ENCODE measurements around the gene TRIM63. TPM values are rescaled to one million over a fixed set of nuclear protein-coding genes. Genes with fewer than 3 reads are reported as not detected.

The TRIM63 gene
- total RNA-seq, 1 donor from 2014 or later = not detected

DNA sequence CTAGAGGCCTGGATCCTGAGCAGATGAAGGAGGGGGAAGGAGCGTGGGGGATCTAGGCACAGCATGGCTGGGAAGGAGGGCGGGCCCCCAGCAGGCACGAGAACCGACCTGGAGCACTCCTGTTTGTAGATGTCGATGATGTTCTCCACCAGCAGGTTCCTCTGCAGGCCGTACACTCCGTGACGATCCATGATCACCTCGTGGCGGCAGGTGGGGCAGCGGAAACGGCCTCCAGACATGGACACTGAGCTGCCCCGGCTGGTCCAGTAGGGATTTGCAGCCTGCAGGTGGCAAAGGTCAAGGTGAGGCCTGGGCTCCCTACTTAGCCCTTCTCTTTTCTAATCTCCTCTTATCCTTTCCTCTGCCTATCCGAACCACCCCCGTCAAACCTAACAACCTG, 1.3 kb downstream of the TRIM63 start:
- Histone ChIP-seq H3K36me3 (no peaks in the 10 kb centered on the region), H3K9me3 (no peaks in the 10 kb centered on the region), H3K4me3 (peak overlapping the region in 1 of 2 donors; percentile 26), H3K27me3 (no peaks in the 10 kb centered on the region), H3K27ac (no peak overlapping the region), H3K4me1 (no peaks in the 10 kb centered on the region)
- intact Hi-C loops (cut with DNase I) = no loop called here
- DNase-seq (ENCODE audit: extremely low spot score in 2 of 2) = no peak
- TF ChIP-seq, protein P1, sequence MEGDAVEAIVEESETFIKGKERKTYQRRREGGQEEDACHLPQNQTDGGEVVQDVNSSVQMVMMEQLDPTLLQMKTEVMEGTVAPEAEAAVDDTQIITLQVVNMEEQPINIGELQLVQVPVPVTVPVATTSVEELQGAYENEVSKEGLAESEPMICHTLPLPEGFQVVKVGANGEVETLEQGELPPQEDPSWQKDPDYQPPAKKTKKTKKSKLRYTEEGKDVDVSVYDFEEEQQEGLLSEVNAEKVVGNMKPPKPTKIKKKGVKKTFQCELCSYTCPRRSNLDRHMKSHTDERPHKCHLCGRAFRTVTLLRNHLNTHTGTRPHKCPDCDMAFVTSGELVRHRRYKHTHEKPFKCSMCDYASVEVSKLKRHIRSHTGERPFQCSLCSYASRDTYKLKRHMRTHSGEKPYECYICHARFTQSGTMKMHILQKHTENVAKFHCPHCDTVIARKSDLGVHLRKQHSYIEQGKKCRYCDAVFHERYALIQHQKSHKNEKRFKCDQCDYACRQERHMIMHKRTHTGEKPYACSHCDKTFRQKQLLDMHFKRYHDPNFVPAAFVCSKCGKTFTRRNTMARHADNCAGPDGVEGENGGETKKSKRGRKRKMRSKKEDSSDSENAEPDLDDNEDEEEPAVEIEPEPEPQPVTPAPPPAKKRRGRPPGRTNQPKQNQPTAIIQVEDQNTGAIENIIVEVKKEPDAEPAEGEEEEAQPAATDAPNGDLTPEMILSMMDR (IDR thresholded peaks at IDR 0.05) = no peak
- TF ChIP-seq POLR2AphosphoS5 (IDR thresholded peaks at IDR 0.05; ENCODE audit: insufficient read depth in 1 of 2, low read depth in 1 of 2) = no peak
- no peak for TF ChIP-seq POLR2A (IDR thresholded peaks at IDR 0.05)

- Histone ChIP-seq H3K9me3 (no peaks in the 10 kb centered on the region), H3K36me3 (no peaks in the 10 kb centered on the region), H3K27me3 (no peaks in the 10 kb centered on the region), H3K4me1 (no peaks in the 10 kb centered on the region), H3K27ac (no peak overlapping the region), H3K4me3 (no peak overlapping the region)
- TF ChIP-seq POLR2A (IDR thresholded peaks at IDR 0.05) (no peak), POLR2AphosphoS5 (IDR thresholded peaks at IDR 0.05; ENCODE audit: insufficient read depth in 1 of 2, low read depth in 1 of 2) (no peak)
- TF ChIP-seq, protein P1 (IDR thresholded peaks at IDR 0.05) = no peak
- intact Hi-C loops (cut with DNase I) = no loop called here
- no peak for DNase-seq (ENCODE audit: extremely low spot score in 2 of 2)
Measured at GRCh38 chr1:26064553-26064952, 2.9 kb downstream of the TRIM63 start.

DNA sequence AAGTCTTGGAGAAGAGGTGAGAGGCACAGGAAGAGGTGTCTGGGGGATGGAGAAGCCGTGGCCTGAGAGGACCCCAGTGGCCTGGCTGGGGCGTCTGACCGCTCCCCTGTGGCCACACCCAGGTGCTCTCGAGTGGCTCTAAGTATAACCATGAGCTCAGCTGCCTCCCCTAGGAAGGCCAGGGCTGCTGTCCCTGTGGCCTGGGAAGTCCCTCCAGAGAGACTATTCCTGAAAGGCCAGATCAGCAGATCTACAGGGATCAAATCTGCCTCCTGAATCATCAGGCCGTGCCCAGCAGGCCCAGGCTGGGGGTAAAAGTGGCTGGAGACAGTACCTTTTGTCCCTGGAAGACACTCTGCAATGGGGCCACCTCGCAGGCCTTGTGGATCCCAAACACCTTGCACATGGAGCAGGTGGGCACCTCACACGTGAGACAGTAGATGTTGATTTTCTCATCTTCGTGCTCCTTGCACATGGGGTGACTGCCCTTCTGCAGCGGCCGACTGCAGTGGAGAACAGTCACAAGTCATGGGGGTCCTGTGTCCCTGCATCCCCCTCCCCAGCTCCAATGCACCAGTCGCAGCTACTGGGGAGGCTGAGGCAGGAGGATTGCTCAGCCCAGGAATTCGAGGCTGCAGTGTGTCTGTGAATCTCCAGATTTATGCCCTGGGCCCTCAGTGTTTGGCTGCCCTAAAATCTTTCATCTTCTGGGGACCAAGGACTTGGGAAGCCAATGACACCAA, 6.4 kb downstream of the TRIM63 start:
- no peaks in the 10 kb centered on the region for H3K36me3 ChIP-seq
- intact Hi-C loops (cut with DNase I) = no loop called here
- H3K4me1 ChIP-seq = no peaks in the 10 kb centered on the region
- H3K27me3 ChIP-seq = no peaks in the 10 kb centered on the region
- no peak overlapping the region for H3K27ac ChIP-seq
- H3K4me3 ChIP-seq = no peak overlapping the region
- TF ChIP-seq POLR2A (IDR thresholded peaks at IDR 0.05) (no peak), POLR2AphosphoS5 (IDR thresholded peaks at IDR 0.05; ENCODE audit: insufficient read depth in 1 of 2, low read depth in 1 of 2) (no peak)
- TF ChIP-seq, protein P1 (IDR thresholded peaks at IDR 0.05) = no peak
- no peaks in the 10 kb centered on the region for H3K9me3 ChIP-seq
- no peak for DNase-seq (ENCODE audit: extremely low spot score in 2 of 2)

DNA sequence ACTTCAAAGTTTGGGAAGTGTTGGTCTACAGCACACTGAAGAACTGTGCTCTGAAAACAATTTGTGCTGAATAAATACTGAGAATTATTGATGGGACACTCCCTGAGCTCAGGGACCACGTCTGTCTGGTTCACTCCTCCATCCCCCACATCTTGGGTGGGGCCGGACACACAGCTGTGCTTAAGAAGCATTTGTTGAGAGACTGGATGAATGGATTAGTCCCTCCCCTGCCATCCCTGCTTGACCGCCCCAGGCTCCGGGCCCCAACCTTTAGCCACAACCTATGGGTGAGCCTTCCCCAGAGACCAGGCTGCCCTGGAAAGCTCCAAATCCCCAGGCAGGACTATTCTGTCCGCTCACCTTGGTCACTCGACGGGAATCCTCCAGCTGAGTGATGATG, 7.5 kb downstream of the TRIM63 start:
- TF ChIP-seq, protein P1 (IDR thresholded peaks at IDR 0.05) = no peak
- TF ChIP-seq POLR2AphosphoS5 (IDR thresholded peaks at IDR 0.05; ENCODE audit: insufficient read depth in 1 of 2, low read depth in 1 of 2) (no peak), POLR2A (IDR thresholded peaks at IDR 0.05) (no peak)
- Histone ChIP-seq H3K27ac (no peak overlapping the region), H3K9me3 (no peaks in the 10 kb centered on the region), H3K4me3 (no peak overlapping the region), H3K27me3 (no peaks in the 10 kb centered on the region), H3K4me1 (no peaks in the 10 kb centered on the region), H3K36me3 (no peaks in the 10 kb centered on the region)
- no peak for DNase-seq (ENCODE audit: extremely low spot score in 2 of 2)
- intact Hi-C loops (cut with DNase I) = no loop called here

GRCh38 chr1:26058052-26058595, 9.3 kb downstream of the TRIM63 start:
- Histone ChIP-seq H3K4me3 (no peak overlapping the region), H3K36me3 (no peaks in the 10 kb centered on the region), H3K4me1 (no peaks in the 10 kb centered on the region), H3K9me3 (no peaks in the 10 kb centered on the region), H3K27ac (no peak overlapping the region), H3K27me3 (no peaks in the 10 kb centered on the region)
- no peak for TF ChIP-seq POLR2A (IDR thresholded peaks at IDR 0.05)
- no peak for TF ChIP-seq POLR2AphosphoS5 (IDR thresholded peaks at IDR 0.05; ENCODE audit: insufficient read depth in 1 of 2, low read depth in 1 of 2)
- TF ChIP-seq, protein P1 (IDR thresholded peaks at IDR 0.05) = no peak
- intact Hi-C loops (cut with DNase I) = no loop called here
- no peak for DNase-seq (ENCODE audit: extremely low spot score in 2 of 2)
